ENCODE data around the gene TMEM164.

The TMEM164 gene

DNA sequence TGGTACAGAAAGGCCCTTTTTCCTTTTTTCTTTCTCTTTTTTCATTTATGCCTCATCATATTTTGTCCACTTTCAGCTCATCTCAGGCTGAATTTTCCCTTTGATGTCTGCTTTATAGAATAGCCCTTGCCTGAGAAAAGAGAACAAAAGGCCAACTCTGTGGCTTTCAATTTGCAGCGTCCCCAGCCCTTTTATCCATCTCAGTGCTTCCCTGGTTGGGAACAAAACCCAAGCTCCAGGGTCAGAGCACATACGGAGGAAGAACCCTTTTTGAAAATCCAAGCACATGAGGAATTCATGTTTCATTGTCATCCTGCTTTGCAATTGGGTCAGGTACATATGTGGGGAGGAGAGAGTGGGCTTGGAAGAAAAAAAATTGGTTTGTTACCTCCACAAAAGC is 47.5 kb downstream of the TMEM164 start:
- Histone ChIP-seq H3K27me3 (ENCODE audit: control insufficient read depth in 2 of 2, insufficient read depth in 2 of 2, low read length in 2 of 2) (peaks cover 0 to 3% of the 10 kb centered on the region in 2 donors), H3K4me1 (ENCODE audit: control insufficient read depth in 2 of 2, insufficient read depth in 2 of 2, low read length in 2 of 2) (no peaks in the 10 kb centered on the region), H3K9me3 (ENCODE audit: control insufficient read depth in 2 of 2, low read length in 2 of 2) (no peaks in the 10 kb centered on the region), H3K36me3 (ENCODE audit: control insufficient read depth in 2 of 2, insufficient read depth in 2 of 2, low read length in 2 of 2) (peaks cover 0 to 5% of the 10 kb centered on the region in 2 donors), H3K27ac (ENCODE audit: low read depth in 2 of 2, low read length in 2 of 2) (no peak overlapping the region), H3K9ac (ENCODE audit: low read depth in 1 of 2, low read length in 2 of 2) (no peak overlapping the region), H3K4me3 (ENCODE audit: low read length in 2 of 2) (no peak overlapping the region)

DNA sequence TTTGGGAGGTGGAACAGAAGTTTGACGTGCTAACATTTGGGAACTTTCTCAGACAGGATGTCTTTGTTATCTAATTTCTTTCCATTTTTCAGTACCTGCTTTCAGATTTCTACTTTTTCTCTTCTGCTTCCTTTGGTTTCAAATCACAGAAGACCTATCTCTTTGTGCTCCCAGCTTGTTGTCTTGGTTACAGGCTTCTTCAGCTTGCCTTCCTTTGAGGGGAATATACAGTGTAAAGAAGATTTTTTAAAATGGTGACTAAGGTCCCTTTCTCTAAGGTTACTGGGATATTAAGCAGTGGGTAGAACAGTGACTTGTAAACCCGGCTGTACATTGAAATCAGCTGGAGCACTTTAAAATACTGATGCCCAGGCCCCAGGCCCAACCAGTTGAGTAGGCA is 48.0 kb downstream of the TMEM164 start:
- no peak overlapping the region for H3K27ac ChIP-seq (ENCODE audit: low read depth in 2 of 2, low read length in 2 of 2)
- peaks cover 0 to 3% of the 10 kb centered on the region in 2 donors for H3K27me3 ChIP-seq (ENCODE audit: control insufficient read depth in 2 of 2, insufficient read depth in 2 of 2, low read length in 2 of 2)
- H3K9ac ChIP-seq (ENCODE audit: low read depth in 1 of 2, low read length in 2 of 2) = no peak overlapping the region
- no peaks in the 10 kb centered on the region for H3K4me1 ChIP-seq (ENCODE audit: control insufficient read depth in 2 of 2, insufficient read depth in 2 of 2, low read length in 2 of 2)
- H3K4me3 ChIP-seq (ENCODE audit: low read length in 2 of 2) = no peak overlapping the region
- H3K9me3 ChIP-seq (ENCODE audit: control insufficient read depth in 2 of 2, low read length in 2 of 2) = no peaks in the 10 kb centered on the region
- peaks cover 0 to 5% of the 10 kb centered on the region in 2 donors for H3K36me3 ChIP-seq (ENCODE audit: control insufficient read depth in 2 of 2, insufficient read depth in 2 of 2, low read length in 2 of 2)

DNA sequence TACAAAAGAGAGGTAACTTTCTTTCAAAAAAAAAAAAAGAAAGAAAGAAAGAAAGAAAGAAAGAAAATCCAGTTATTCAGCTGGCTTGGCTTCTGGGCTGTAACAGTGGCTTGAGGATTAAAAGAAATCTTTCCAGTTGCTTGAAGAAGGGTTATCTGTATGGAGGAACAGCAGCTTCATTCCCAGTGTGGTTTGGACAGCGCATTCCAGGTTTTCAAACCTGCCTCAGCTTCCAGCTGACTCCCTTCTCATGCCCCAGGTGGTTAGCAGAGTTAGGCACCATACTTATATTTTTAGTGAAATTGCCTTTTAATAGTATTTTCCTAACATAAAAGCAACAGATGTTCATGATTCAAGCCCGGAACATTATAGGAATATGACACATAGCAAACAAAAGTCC is 48.6 kb downstream of the TMEM164 start:
- H3K27ac ChIP-seq (ENCODE audit: low read depth in 2 of 2, low read length in 2 of 2) = no peak overlapping the region
- no peak overlapping the region for H3K9ac ChIP-seq (ENCODE audit: low read depth in 1 of 2, low read length in 2 of 2)
- H3K4me1 ChIP-seq (ENCODE audit: control insufficient read depth in 2 of 2, insufficient read depth in 2 of 2, low read length in 2 of 2) = no peaks in the 10 kb centered on the region
- no peaks in the 10 kb centered on the region for H3K9me3 ChIP-seq (ENCODE audit: control insufficient read depth in 2 of 2, low read length in 2 of 2)
- peaks cover 0 to 3% of the 10 kb centered on the region in 2 donors for H3K27me3 ChIP-seq (ENCODE audit: control insufficient read depth in 2 of 2, insufficient read depth in 2 of 2, low read length in 2 of 2)
- peaks cover 0 to 5% of the 10 kb centered on the region in 2 donors for H3K36me3 ChIP-seq (ENCODE audit: control insufficient read depth in 2 of 2, insufficient read depth in 2 of 2, low read length in 2 of 2)
- no peak overlapping the region for H3K4me3 ChIP-seq (ENCODE audit: low read length in 2 of 2)

DNA sequence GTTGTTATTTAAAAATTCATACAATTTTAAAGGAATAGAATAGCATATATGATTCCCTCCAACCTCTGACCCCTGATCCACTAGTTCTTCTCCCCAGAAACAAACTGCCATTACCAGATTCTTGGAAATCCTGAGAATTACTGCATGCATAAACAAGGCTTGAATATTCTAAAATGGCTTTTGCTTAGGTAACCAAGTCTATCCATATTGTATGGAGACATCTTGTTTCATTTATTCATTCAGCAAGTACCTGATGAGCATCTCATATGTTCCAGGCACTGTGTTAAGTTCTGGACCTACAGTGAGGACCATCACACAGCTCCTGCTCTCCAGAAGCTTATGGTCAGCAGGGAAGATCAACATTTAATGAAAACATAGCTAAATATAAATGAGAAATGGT is 49.4 kb downstream of the TMEM164 start:
- no peaks in the 10 kb centered on the region for H3K4me1 ChIP-seq (ENCODE audit: control insufficient read depth in 2 of 2, insufficient read depth in 2 of 2, low read length in 2 of 2)
- H3K9me3 ChIP-seq (ENCODE audit: control insufficient read depth in 2 of 2, low read length in 2 of 2) = no peaks in the 10 kb centered on the region
- H3K36me3 ChIP-seq (ENCODE audit: control insufficient read depth in 2 of 2, insufficient read depth in 2 of 2, low read length in 2 of 2) = peaks cover 0 to 5% of the 10 kb centered on the region in 2 donors
- H3K9ac ChIP-seq (ENCODE audit: low read depth in 1 of 2, low read length in 2 of 2) = no peak overlapping the region
- H3K27me3 ChIP-seq (ENCODE audit: control insufficient read depth in 2 of 2, insufficient read depth in 2 of 2, low read length in 2 of 2) = peaks cover 0 to 3% of the 10 kb centered on the region in 2 donors
- H3K27ac ChIP-seq (ENCODE audit: low read depth in 2 of 2, low read length in 2 of 2) = no peak overlapping the region
- H3K4me3 ChIP-seq (ENCODE audit: low read length in 2 of 2) = no peak overlapping the region

DNA sequence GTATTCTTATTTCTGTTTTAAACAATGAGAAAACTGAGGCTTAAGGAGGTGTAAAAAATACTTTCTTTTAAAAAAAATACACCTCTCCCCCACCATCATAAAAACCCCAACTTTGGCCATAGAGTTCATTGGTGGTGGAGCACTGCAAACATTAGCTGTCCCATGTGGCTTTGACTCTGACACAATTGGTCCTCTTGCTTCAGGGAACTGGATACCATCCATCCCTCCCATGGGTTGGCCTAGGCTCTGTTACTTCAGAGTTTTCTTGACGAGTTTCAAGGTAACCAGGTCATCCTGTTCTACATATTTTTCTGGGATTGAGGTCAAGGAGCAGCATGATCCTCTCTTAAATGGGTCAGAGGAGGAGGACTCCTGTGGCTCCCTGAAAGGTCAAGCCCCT is 50.5 kb downstream of the TMEM164 start:
- Histone ChIP-seq H3K27ac (ENCODE audit: low read depth in 2 of 2, low read length in 2 of 2) (no peak overlapping the region), H3K27me3 (ENCODE audit: control insufficient read depth in 2 of 2, insufficient read depth in 2 of 2, low read length in 2 of 2) (peaks cover 0 to 3% of the 10 kb centered on the region in 2 donors), H3K4me1 (ENCODE audit: control insufficient read depth in 2 of 2, insufficient read depth in 2 of 2, low read length in 2 of 2) (no peaks in the 10 kb centered on the region), H3K4me3 (ENCODE audit: low read length in 2 of 2) (no peak overlapping the region), H3K36me3 (ENCODE audit: control insufficient read depth in 2 of 2, insufficient read depth in 2 of 2, low read length in 2 of 2) (peaks cover 0 to 5% of the 10 kb centered on the region in 2 donors), H3K9ac (ENCODE audit: low read depth in 1 of 2, low read length in 2 of 2) (no peak overlapping the region), H3K9me3 (ENCODE audit: control insufficient read depth in 2 of 2, low read length in 2 of 2) (no peaks in the 10 kb centered on the region)

DNA sequence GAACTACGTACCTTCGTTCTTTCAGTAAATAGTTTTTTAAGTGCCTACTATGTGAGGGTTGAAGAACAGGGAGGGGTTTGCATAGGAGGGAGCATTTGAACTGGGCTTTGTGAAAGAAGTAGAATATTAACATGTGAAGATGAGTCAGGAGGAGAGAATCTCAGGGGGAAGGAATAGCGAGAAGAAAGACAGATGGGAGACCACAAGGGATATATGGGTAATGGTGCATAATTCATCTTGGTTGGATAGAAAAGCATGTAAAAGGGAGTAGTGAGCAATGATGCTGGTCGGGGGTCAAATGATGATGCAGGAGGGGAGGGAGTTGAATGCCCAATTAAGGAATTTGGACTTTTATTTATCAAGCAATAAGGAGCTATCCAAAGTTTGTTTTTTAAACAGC is 52.7 kb downstream of the TMEM164 start:
- peaks cover 0 to 5% of the 10 kb centered on the region in 2 donors for H3K36me3 ChIP-seq (ENCODE audit: control insufficient read depth in 2 of 2, insufficient read depth in 2 of 2, low read length in 2 of 2)
- H3K9me3 ChIP-seq (ENCODE audit: control insufficient read depth in 2 of 2, low read length in 2 of 2) = no peaks in the 10 kb centered on the region
- H3K27ac ChIP-seq (ENCODE audit: low read depth in 2 of 2, low read length in 2 of 2) = no peak overlapping the region
- H3K4me3 ChIP-seq (ENCODE audit: low read length in 2 of 2) = no peak overlapping the region
- H3K9ac ChIP-seq (ENCODE audit: low read depth in 1 of 2, low read length in 2 of 2) = no peak overlapping the region
- H3K27me3 ChIP-seq (ENCODE audit: control insufficient read depth in 2 of 2, insufficient read depth in 2 of 2, low read length in 2 of 2) = no peaks in the 10 kb centered on the region
- H3K4me1 ChIP-seq (ENCODE audit: control insufficient read depth in 2 of 2, insufficient read depth in 2 of 2, low read length in 2 of 2) = no peaks in the 10 kb centered on the region

DNA sequence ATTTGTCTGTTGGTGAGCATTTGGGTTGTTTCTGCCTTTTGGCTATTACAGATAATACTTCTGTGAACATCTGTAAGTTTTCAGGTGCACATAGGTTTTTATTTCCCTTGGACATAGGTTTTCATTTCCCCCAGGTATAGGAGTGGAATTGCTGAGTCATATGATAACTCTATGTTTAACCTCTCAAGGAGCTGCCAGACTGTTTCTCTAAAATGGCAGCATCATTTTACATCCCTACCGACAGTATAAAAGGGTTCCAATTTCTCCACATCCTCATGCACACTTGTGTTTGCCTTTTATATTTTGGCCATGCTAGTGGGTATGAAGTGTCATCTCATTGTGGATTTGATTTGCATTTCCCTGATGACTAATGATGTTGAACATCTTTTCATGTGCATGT is 53.5 kb downstream of the TMEM164 start:
- no peak overlapping the region for H3K27ac ChIP-seq (ENCODE audit: low read depth in 2 of 2, low read length in 2 of 2)
- no peak overlapping the region for H3K9ac ChIP-seq (ENCODE audit: low read depth in 1 of 2, low read length in 2 of 2)
- H3K4me1 ChIP-seq (ENCODE audit: control insufficient read depth in 2 of 2, insufficient read depth in 2 of 2, low read length in 2 of 2) = no peaks in the 10 kb centered on the region
- no peaks in the 10 kb centered on the region for H3K27me3 ChIP-seq (ENCODE audit: control insufficient read depth in 2 of 2, insufficient read depth in 2 of 2, low read length in 2 of 2)
- no peak overlapping the region for H3K4me3 ChIP-seq (ENCODE audit: low read length in 2 of 2)
- H3K36me3 ChIP-seq (ENCODE audit: control insufficient read depth in 2 of 2, insufficient read depth in 2 of 2, low read length in 2 of 2) = peaks cover 0 to 5% of the 10 kb centered on the region in 2 donors
- no peaks in the 10 kb centered on the region for H3K9me3 ChIP-seq (ENCODE audit: control insufficient read depth in 2 of 2, low read length in 2 of 2)

DNA sequence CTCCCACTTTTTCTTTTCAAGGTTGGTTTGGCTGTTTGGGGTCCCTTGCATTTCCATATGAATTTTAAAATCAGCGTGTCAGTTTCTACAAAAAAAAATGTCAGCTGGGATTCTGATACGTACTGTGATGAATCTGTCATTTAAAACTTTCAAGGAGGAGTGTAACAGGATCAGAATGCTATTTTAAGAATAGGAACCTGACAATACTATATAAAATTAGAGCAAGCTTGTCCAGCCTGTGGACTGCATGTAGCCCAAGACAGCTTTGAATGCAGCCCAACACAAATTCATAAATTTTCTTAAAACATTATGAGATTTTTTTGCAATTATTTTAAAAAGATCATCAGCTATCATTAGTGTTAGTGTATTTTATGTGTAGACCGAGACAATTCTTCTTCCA is 56.5 kb downstream of the TMEM164 start:
- H3K4me1 ChIP-seq (ENCODE audit: control insufficient read depth in 2 of 2, insufficient read depth in 2 of 2, low read length in 2 of 2) = no peaks in the 10 kb centered on the region
- H3K9ac ChIP-seq (ENCODE audit: low read depth in 1 of 2, low read length in 2 of 2) = no peak overlapping the region
- H3K9me3 ChIP-seq (ENCODE audit: control insufficient read depth in 2 of 2, low read length in 2 of 2) = no peaks in the 10 kb centered on the region
- H3K27ac ChIP-seq (ENCODE audit: low read depth in 2 of 2, low read length in 2 of 2) = no peak overlapping the region
- no peaks in the 10 kb centered on the region for H3K27me3 ChIP-seq (ENCODE audit: control insufficient read depth in 2 of 2, insufficient read depth in 2 of 2, low read length in 2 of 2)
- H3K4me3 ChIP-seq (ENCODE audit: low read length in 2 of 2) = no peak overlapping the region
- H3K36me3 ChIP-seq (ENCODE audit: control insufficient read depth in 2 of 2, insufficient read depth in 2 of 2, low read length in 2 of 2) = no peaks in the 10 kb centered on the region

DNA sequence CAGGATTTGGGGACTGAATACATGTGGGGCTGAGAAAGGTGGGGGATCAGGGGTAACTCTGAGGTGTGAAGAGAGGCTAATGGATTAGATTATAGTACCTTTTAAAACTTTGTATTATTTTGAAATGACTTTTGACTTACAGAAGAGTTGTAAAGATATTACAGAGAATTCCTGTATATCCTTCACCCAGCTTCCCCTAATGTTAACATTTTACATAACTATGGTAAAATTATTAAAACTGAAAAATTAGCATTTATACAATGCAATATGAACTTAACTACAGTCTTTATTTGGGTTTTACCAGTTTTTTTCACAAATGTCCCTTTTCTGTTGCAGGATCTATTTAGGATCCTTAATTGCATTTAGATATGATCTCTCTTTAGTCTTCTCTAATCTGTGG is 57.4 kb downstream of the TMEM164 start:
- Histone ChIP-seq H3K4me1 (ENCODE audit: control insufficient read depth in 2 of 2, insufficient read depth in 2 of 2, low read length in 2 of 2) (no peaks in the 10 kb centered on the region), H3K27ac (ENCODE audit: low read depth in 2 of 2, low read length in 2 of 2) (no peak overlapping the region), H3K27me3 (ENCODE audit: control insufficient read depth in 2 of 2, insufficient read depth in 2 of 2, low read length in 2 of 2) (no peaks in the 10 kb centered on the region), H3K36me3 (ENCODE audit: control insufficient read depth in 2 of 2, insufficient read depth in 2 of 2, low read length in 2 of 2) (no peaks in the 10 kb centered on the region), H3K9ac (ENCODE audit: low read depth in 1 of 2, low read length in 2 of 2) (no peak overlapping the region), H3K9me3 (ENCODE audit: control insufficient read depth in 2 of 2, low read length in 2 of 2) (no peaks in the 10 kb centered on the region), H3K4me3 (ENCODE audit: low read length in 2 of 2) (no peak overlapping the region)

DNA sequence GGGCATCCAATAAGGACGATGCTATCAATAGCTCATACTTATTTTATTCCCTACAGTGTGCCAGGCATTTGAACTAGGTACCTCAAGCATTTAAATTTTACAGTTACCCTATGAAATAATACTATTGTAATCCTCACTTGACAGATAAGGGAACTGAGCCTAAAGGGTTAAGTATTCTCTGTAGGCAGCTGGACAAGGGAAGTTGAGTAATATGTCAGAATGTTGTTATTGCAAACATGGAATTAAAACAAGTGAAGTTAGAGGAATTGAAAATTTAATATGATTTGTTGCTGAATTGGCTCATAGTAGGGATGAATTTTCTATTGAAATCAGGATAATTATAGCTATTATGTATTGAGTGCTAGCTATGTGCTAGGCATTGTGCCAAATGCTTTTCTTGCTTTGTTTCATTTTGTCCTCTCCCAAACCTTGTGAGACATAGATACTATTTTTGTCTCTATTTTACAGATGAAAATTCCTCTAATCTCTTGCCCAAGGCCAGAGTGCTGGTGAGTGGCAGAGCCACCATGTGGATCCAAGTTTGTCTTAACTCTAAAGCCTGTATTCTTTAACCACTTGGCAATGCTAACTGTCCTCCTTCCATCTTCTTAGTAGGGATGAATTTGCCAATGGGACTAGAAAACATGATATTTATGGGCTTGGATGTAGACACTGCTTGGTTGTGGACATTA is 58.1 kb downstream of the TMEM164 start:
- Histone ChIP-seq H3K27ac (ENCODE audit: low read depth in 2 of 2, low read length in 2 of 2) (no peak overlapping the region), H3K9me3 (ENCODE audit: control insufficient read depth in 2 of 2, low read length in 2 of 2) (no peaks in the 10 kb centered on the region), H3K4me3 (ENCODE audit: low read length in 2 of 2) (no peak overlapping the region), H3K9ac (ENCODE audit: low read depth in 1 of 2, low read length in 2 of 2) (no peak overlapping the region), H3K36me3 (ENCODE audit: control insufficient read depth in 2 of 2, insufficient read depth in 2 of 2, low read length in 2 of 2) (no peaks in the 10 kb centered on the region), H3K4me1 (ENCODE audit: control insufficient read depth in 2 of 2, insufficient read depth in 2 of 2, low read length in 2 of 2) (no peaks in the 10 kb centered on the region), H3K27me3 (ENCODE audit: control insufficient read depth in 2 of 2, insufficient read depth in 2 of 2, low read length in 2 of 2) (no peaks in the 10 kb centered on the region)
